Measurements from ENCODE around the gene PI4KA.

Gene PI4KA

GRCh38 chr22:20804650-20805049 is 54.0 kb downstream of the PI4KA start:
- DNase-seq: no peak
- intact Hi-C loops (cut with DNase I): no loop called here

GRCh38 chr22:20803696-20804324 is 54.8 kb downstream of the PI4KA start:
- intact Hi-C loops (cut with DNase I): no loop called here
- peak in 41 of 42 donors; percentile 22 to 81 (median 60) for DNase-seq

GRCh38 chr22:20802922-20803553 is 55.6 kb downstream of the PI4KA start:
- intact Hi-C loops (cut with DNase I): no loop called here
- no peak for DNase-seq

- DNase-seq: no peak
- intact Hi-C loops (cut with DNase I): no loop called here
Measured at GRCh38 chr22:20802452-20802851, 56.2 kb downstream of the PI4KA start.

GRCh38 chr22:20799449-20799848 is 59.2 kb downstream of the PI4KA start:
- no peak for DNase-seq
- intact Hi-C loops (cut with DNase I): no loop called here

- intact Hi-C loops (cut with DNase I): no loop called here
- DNase-seq: no peak
Measured at GRCh38 chr22:20798974-20799373, 59.6 kb downstream of the PI4KA start.

- intact Hi-C loops (cut with DNase I): no loop called here
Measured at GRCh38 chr22:20798218-20798617, 60.4 kb downstream of the PI4KA start.

GRCh38 chr22:20796731-20797130 is 61.9 kb downstream of the PI4KA start:
- DNase-seq: no peak
- intact Hi-C loops (cut with DNase I): no loop called here

More at GRCh38 chr22:20798218-20798617, 60.4 kb downstream of the PI4KA start:
- no peak for DNase-seq

GRCh38 chr22:20794650-20795413 is 63.8 kb downstream of the PI4KA start:
- no peak for DNase-seq
- intact Hi-C loops (cut with DNase I): no loop called here

GRCh38 chr22:20793748-20794649 is 64.6 kb downstream of the PI4KA start:
- intact Hi-C loops (cut with DNase I): no loop called here

GRCh38 chr22:20792966-20793728 is 65.5 kb downstream of the PI4KA start:
- DNase-seq: peak in 1 of 42 donors; percentile 46
- intact Hi-C loops (cut with DNase I): no loop called here

More at GRCh38 chr22:20793748-20794649, 64.6 kb downstream of the PI4KA start:
- DNase-seq: no peak

GRCh38 chr22:20792221-20792965 is 66.2 kb downstream of the PI4KA start:
- DNase-seq: peak in 1 of 42 donors; percentile 4
- intact Hi-C loops (cut with DNase I): no loop called here

GRCh38 chr22:20788627-20789344 is 69.8 kb downstream of the PI4KA start:
- intact Hi-C loops (cut with DNase I): no loop called here
- DNase-seq: peak in 1 of 42 donors; percentile 31

GRCh38 chr22:20787746-20788626 is 70.6 kb downstream of the PI4KA start:
- intact Hi-C loops (cut with DNase I): no loop called here
- no peak for DNase-seq

GRCh38 chr22:20787223-20787622 is 71.4 kb downstream of the PI4KA start:
- intact Hi-C loops (cut with DNase I): no loop called here
- DNase-seq: no peak

GRCh38 chr22:20786536-20786979 is 72.1 kb downstream of the PI4KA start:
- no peak for DNase-seq
- intact Hi-C loops (cut with DNase I): no loop called here

Measured in head of caudate nucleus (tissue), 42 donors.